Activated CD4-positive, alpha-beta memory T cell treated with anti-CD3 and anti-CD28 coated beads, Interleukin-2, amount 10 ng/mL, durations not matched to agents 7 days and 5 days (primary cell): ENCODE data around the gene GCK. TPM values are rescaled to one million over a fixed set of nuclear protein-coding genes. Genes with fewer than 3 reads are reported as not detected.

Experiments used
- CTCF ChIA-PET: fragments of 350-600 bp; sonication (Branson Sonifier 250); formaldehyde crosslinking; loops from one replicate; lab custom pipeline; 2021; ENCODE audit warnings: antibody characterized with exemption, inconsistent platforms; lab: Charles Lee
- POLR2A ChIA-PET: fragments of 350-600 bp; sonication (Branson Sonifier 250); formaldehyde crosslinking; loops from one replicate; lab custom pipeline; 2021; ENCODE audit warnings: antibody characterized with exemption; lab: Charles Lee
- DNase-seq: peaks from one replicate; pipeline ENCODE4 v3.0.0-alpha.2; 2020
- H3K27ac Mint-ChIP-seq: one replicate; pipeline ENCODE4 v1.8.0; 2021; ENCODE audit warnings: mild to moderate bottlenecking, mixed read lengths
- H3K27me3 Mint-ChIP-seq: one replicate; pipeline ENCODE4 v1.8.0; 2021; ENCODE audit warnings: mixed read lengths
- H3K36me3 Mint-ChIP-seq: one replicate; pipeline ENCODE4 v1.8.0; 2021; ENCODE audit warnings: low read depth, mixed read lengths
- H3K4me1 Mint-ChIP-seq: one replicate; pipeline ENCODE4 v1.8.0; 2021; ENCODE audit warnings: mixed read lengths
- H3K4me3 Mint-ChIP-seq: one replicate; pipeline ENCODE4 v1.8.0; 2021; ENCODE audit warnings: mild to moderate bottlenecking, mixed read lengths
- H3K9me3 Mint-ChIP-seq: one replicate; pipeline ENCODE4 v1.8.0; 2021; ENCODE audit warnings: mixed read lengths
- total RNA-seq, 2 experiments: library from RNA; stranded (reverse); gene quantifications; one replicate each; pipeline ENCODE4 v1.2.3, GENCODE V29; 2021

The GCK gene
- total RNA-seq, 2 experiments from 2014 or later, result not detected

GRCh38 chr7:44159824-44160630, 29.2 kb downstream of the GCK start:
- Mint-ChIP-seq H3K4me1 (no peaks in the 10 kb centered on the region), H3K9me3 (no peaks in the 10 kb centered on the region), H3K27me3 (peaks cover 17% of the 10 kb centered on the region), H3K36me3 (no peaks in the 10 kb centered on the region), H3K27ac (no peak overlapping the region), H3K4me3 (no peak overlapping the region)
- CTCF ChIA-PET, result no interaction called here
- no peak for DNase-seq
- POLR2A ChIA-PET, result interaction anchor here (1.0 to 1.3 kb wide), 2 partner anchors 13 to 92 kb away, joined by 3 to 4 read pairs; no protein-coding TSS in a partner anchor

GRCh38 chr7:44158873-44159631, 30.2 kb downstream of the GCK start:
- Mint-ChIP-seq H3K9me3 (no peaks in the 10 kb centered on the region), H3K36me3 (no peaks in the 10 kb centered on the region), H3K4me3 (no peak overlapping the region), H3K27me3 (peaks cover 10% of the 10 kb centered on the region), H3K27ac (no peak overlapping the region), H3K4me1 (no peaks in the 10 kb centered on the region)
- ChIA-PET POLR2A (no interaction called here), CTCF (no interaction called here)
- no peak for DNase-seq

GRCh38 chr7:44158096-44158872, 31.0 kb downstream of the GCK start:
- Mint-ChIP-seq H3K36me3 (no peaks in the 10 kb centered on the region), H3K27me3 (peaks cover 8% of the 10 kb centered on the region)

GRCh38 chr7:44157116-44158080, 31.8 kb downstream of the GCK start:
- Mint-ChIP-seq H3K27ac (no peak overlapping the region), H3K36me3 (no peaks in the 10 kb centered on the region), H3K4me1 (no peaks in the 10 kb centered on the region), H3K27me3 (peaks cover 3% of the 10 kb centered on the region), H3K9me3 (no peaks in the 10 kb centered on the region), H3K4me3 (no peak overlapping the region)
- ChIA-PET CTCF (no interaction called here), POLR2A (no interaction called here)
- no peak for DNase-seq

More at GRCh38 chr7:44158096-44158872, 31.0 kb downstream of the GCK start:
- H3K4me3 Mint-ChIP-seq, result no peak overlapping the region
- H3K4me1 Mint-ChIP-seq, result no peaks in the 10 kb centered on the region
- DNase-seq, result no peak
- no peak overlapping the region for H3K27ac Mint-ChIP-seq
- ChIA-PET CTCF (no interaction called here), POLR2A (no interaction called here)
- H3K9me3 Mint-ChIP-seq, result no peaks in the 10 kb centered on the region

- ChIA-PET CTCF (no interaction called here), POLR2A (no interaction called here)
- Mint-ChIP-seq H3K36me3 (no peaks in the 10 kb centered on the region), H3K4me3 (no peak overlapping the region), H3K27ac (no peak overlapping the region), H3K27me3 (no peaks in the 10 kb centered on the region), H3K9me3 (no peaks in the 10 kb centered on the region), H3K4me1 (no peaks in the 10 kb centered on the region)
- no peak for DNase-seq
Observed at GRCh38 chr7:44156453-44157010, 32.7 kb downstream of the GCK start.

GRCh38 chr7:44155191-44156185, 33.8 kb downstream of the GCK start:
- Mint-ChIP-seq H3K4me3 (no peak overlapping the region), H3K4me1 (no peaks in the 10 kb centered on the region), H3K36me3 (no peaks in the 10 kb centered on the region), H3K27ac (no peak overlapping the region), H3K27me3 (no peaks in the 10 kb centered on the region), H3K9me3 (no peaks in the 10 kb centered on the region)
- POLR2A ChIA-PET, result no interaction called here
- no peak for DNase-seq
- CTCF ChIA-PET, result no interaction called here

GRCh38 chr7:44154703-44155102, 34.5 kb downstream of the GCK start:
- Mint-ChIP-seq H3K4me3 (no peak overlapping the region), H3K36me3 (no peaks in the 10 kb centered on the region), H3K9me3 (no peaks in the 10 kb centered on the region), H3K27me3 (no peaks in the 10 kb centered on the region), H3K4me1 (no peaks in the 10 kb centered on the region), H3K27ac (no peak overlapping the region)
- DNase-seq, result no peak
- ChIA-PET CTCF (no interaction called here), POLR2A (no interaction called here)

GRCh38 chr7:44153948-44154335, 35.3 kb downstream of the GCK start:
- H3K27me3 Mint-ChIP-seq, result no peaks in the 10 kb centered on the region
- no peaks in the 10 kb centered on the region for H3K4me1 Mint-ChIP-seq
- no peak overlapping the region for H3K4me3 Mint-ChIP-seq
- no peaks in the 10 kb centered on the region for H3K36me3 Mint-ChIP-seq
- ChIA-PET POLR2A (no interaction called here), CTCF (no interaction called here)
- H3K27ac Mint-ChIP-seq, result no peak overlapping the region
- no peak for DNase-seq
- no peaks in the 10 kb centered on the region for H3K9me3 Mint-ChIP-seq

GRCh38 chr7:44152971-44153947, 36.0 kb downstream of the GCK start:
- H3K36me3 Mint-ChIP-seq, result no peaks in the 10 kb centered on the region
- H3K4me1 Mint-ChIP-seq, result no peaks in the 10 kb centered on the region
- ChIA-PET POLR2A (no interaction called here), CTCF (no interaction called here)
- H3K9me3 Mint-ChIP-seq, result no peaks in the 10 kb centered on the region
- no peak for DNase-seq
- no peaks in the 10 kb centered on the region for H3K27me3 Mint-ChIP-seq
- no peak overlapping the region for H3K27ac Mint-ChIP-seq
- no peak overlapping the region for H3K4me3 Mint-ChIP-seq

- DNase-seq, result no peak
- Mint-ChIP-seq H3K36me3 (no peaks in the 10 kb centered on the region), H3K27me3 (no peaks in the 10 kb centered on the region), H3K9me3 (no peaks in the 10 kb centered on the region), H3K27ac (no peak overlapping the region), H3K4me1 (no peaks in the 10 kb centered on the region), H3K4me3 (no peak overlapping the region)
- ChIA-PET CTCF (no interaction called here), POLR2A (no interaction called here)
Observed at GRCh38 chr7:44151956-44152355, 37.3 kb downstream of the GCK start.
